Endothelial cell (in vitro differentiated cells): ENCODE measurements around the gene TRAF5. TPM values are rescaled to one million over a fixed set of nuclear protein-coding genes. Genes with fewer than 3 reads are reported as not detected.
"Not testable (repeated sequence)": the region's sequence is repeated elsewhere in the genome, so short reads cannot be mapped to it uniquely, and the experiment has no call there.

Experiments used
- DNase-seq: peaks from one replicate; pipeline ENCODE4 v3.0.0; 2021; ENCODE audit warnings: low spot score
- H3K27ac Mint-ChIP-seq: one replicate; pipeline ENCODE4 v1.8.0; 2021; ENCODE audit warnings: mixed read lengths, inconsistent platforms; ENCODE audit not compliant: unreplicated experiment
- H3K27me3 Mint-ChIP-seq: one replicate; pipeline ENCODE4 v1.8.0; 2021; ENCODE audit warnings: mild to moderate bottlenecking, moderate library complexity, mixed read lengths, inconsistent platforms; ENCODE audit not compliant: unreplicated experiment
- H3K36me3 Mint-ChIP-seq: one replicate; pipeline ENCODE4 v1.8.0; 2021; ENCODE audit warnings: mild to moderate bottlenecking, low read depth, mixed read lengths, inconsistent platforms; ENCODE audit not compliant: unreplicated experiment
- H3K4me1 Mint-ChIP-seq: one replicate; pipeline ENCODE4 v1.8.0; 2021; ENCODE audit warnings: mild to moderate bottlenecking, mixed read lengths, inconsistent platforms; ENCODE audit not compliant: unreplicated experiment
- H3K4me3 Mint-ChIP-seq: one replicate; pipeline ENCODE4 v1.8.0; 2021; ENCODE audit warnings: mild to moderate bottlenecking, mixed read lengths, inconsistent platforms; ENCODE audit not compliant: unreplicated experiment
- H3K9me3 Mint-ChIP-seq: one replicate; pipeline ENCODE4 v1.8.0; 2021; ENCODE audit warnings: mixed read lengths, inconsistent platforms; ENCODE audit not compliant: unreplicated experiment
- CTCF ChIP-seq: fragments of 200-600 bp; sonication (generic); IDR thresholded peaks from one replicate; pipeline ENCODE4 v1.5.0; 2021; ENCODE audit warnings: antibody characterized with exemption; ENCODE audit not compliant: unreplicated experiment
- total RNA-seq: library from RNA; stranded (reverse); fragmentation: NEBNext Ultra II Directional; extraction: Animal tissue kit (Norgen Biotek cat#: 25700); gene quantifications from one replicate; pipeline ENCODE4 v1.2.1, GENCODE V29; 2021; ENCODE audit not compliant: unreplicated experiment

TRAF5 gene
- total RNA-seq, 1 donor from 2014 or later = 14.5 TPM

GRCh38 chr1:211320980-211321379 is 5.7 kb upstream of the TRAF5 start:
- no peak for TF ChIP-seq CTCF
- H3K27ac Mint-ChIP-seq = no peak overlapping the region
- H3K9me3 Mint-ChIP-seq = no peaks in the 10 kb centered on the region
- no peaks in the 10 kb centered on the region for H3K36me3 Mint-ChIP-seq
- H3K27me3 Mint-ChIP-seq = peaks cover 4% of the 10 kb centered on the region
- no peak overlapping the region for H3K4me3 Mint-ChIP-seq
- no peak for DNase-seq
- H3K4me1 Mint-ChIP-seq = no peaks in the 10 kb centered on the region

- H3K4me3 Mint-ChIP-seq, H3K27ac Mint-ChIP-seq, H3K27me3 Mint-ChIP-seq, H3K4me1 Mint-ChIP-seq, DNase-seq, H3K9me3 Mint-ChIP-seq, H3K36me3 Mint-ChIP-seq: not testable (repeated sequence)
Measured at GRCh38 chr1:211321646-211322045, 5.0 kb upstream of the TRAF5 start.

- peak; percentile 75 for TF ChIP-seq CTCF
- H3K36me3 Mint-ChIP-seq = peaks cover 7% of the 10 kb centered on the region
- H3K27ac Mint-ChIP-seq = no peak overlapping the region
- no peaks in the 10 kb centered on the region for H3K9me3 Mint-ChIP-seq
- no peak overlapping the region for H3K4me3 Mint-ChIP-seq
- DNase-seq = peak; percentile 59
- peaks cover 14% of the 10 kb centered on the region for H3K27me3 Mint-ChIP-seq
- H3K4me1 Mint-ChIP-seq = peaks cover 10% of the 10 kb centered on the region
Measured at GRCh38 chr1:211323156-211324063, 3.2 kb upstream of the TRAF5 start.

- TF ChIP-seq CTCF = no peak
- no peak overlapping the region for H3K4me3 Mint-ChIP-seq
- peaks cover 16% of the 10 kb centered on the region for H3K27me3 Mint-ChIP-seq
- H3K27ac Mint-ChIP-seq = no peak overlapping the region
- H3K9me3 Mint-ChIP-seq = no peaks in the 10 kb centered on the region
- peaks cover 11% of the 10 kb centered on the region for H3K36me3 Mint-ChIP-seq
- no peak for DNase-seq
- peaks cover 15% of the 10 kb centered on the region for H3K4me1 Mint-ChIP-seq
Measured at GRCh38 chr1:211324992-211325775, 1.4 kb upstream of the TRAF5 start.

- Mint-ChIP-seq H3K9me3 (no peaks in the 10 kb centered on the region), H3K4me1 (peaks cover 21% of the 10 kb centered on the region), H3K27ac (peak overlapping the region; percentile 11), H3K36me3 (peaks cover 11% of the 10 kb centered on the region), H3K27me3 (peaks cover 20% of the 10 kb centered on the region), H3K4me3 (peak overlapping the region; percentile 94)
- TF ChIP-seq CTCF = no peak
- no peak for DNase-seq
Measured at GRCh38 chr1:211326140-211326527, 499 bp upstream of the TRAF5 start.
